ENCODE data around the gene TMED4.

TMED4 gene

GRCh38 chr7:44536090-44536489, 45.9 kb downstream of the TMED4 start:
- H3K36me3 ChIP-seq, result no peaks in the 10 kb centered on the region
- no peak overlapping the region for H3K27ac ChIP-seq
- H3K4me1 ChIP-seq, result peaks cover 0 to 3% (median 2%) of the 10 kb centered on the region in 10 experiments; a peak in 9 of 20 replicates
- no peaks in the 10 kb centered on the region for H3K27me3 ChIP-seq
- no peak overlapping the region for H3K4me2 ChIP-seq
- H3K9me3 ChIP-seq (replicated peaks in 1 of 11), result no peaks in the 10 kb centered on the region
- no peak overlapping the region for H3K9ac ChIP-seq
- H3K4me3 ChIP-seq, result no peak overlapping the region
- TF ChIP-seq Cebpa-rat (IDR thresholded peaks at IDR 0.05), result no peak
- no peaks in the 10 kb centered on the region for H4K20me1 ChIP-seq

GRCh38 chr7:44535348-44536064, 46.5 kb downstream of the TMED4 start:
- no peak overlapping the region for H3K4me2 ChIP-seq
- no peaks in the 10 kb centered on the region for H4K20me1 ChIP-seq
- H3K36me3 ChIP-seq, result no peaks in the 10 kb centered on the region
- no peak for TF ChIP-seq Cebpa-rat (IDR thresholded peaks at IDR 0.05)
- H3K4me1 ChIP-seq, result peaks cover 0 to 9% (median 8%) of the 10 kb centered on the region in 10 experiments; a peak in 11 of 20 replicates
- H3K4me3 ChIP-seq, result no peak overlapping the region
- H3K9ac ChIP-seq, result no peak overlapping the region
- no peaks in the 10 kb centered on the region for H3K27me3 ChIP-seq
- H3K9me3 ChIP-seq (replicated peaks in 1 of 11), result no peaks in the 10 kb centered on the region
- no peak overlapping the region for H3K27ac ChIP-seq

GRCh38 chr7:44534501-44534900, 47.5 kb downstream of the TMED4 start:
- H3K36me3 ChIP-seq, result no peaks in the 10 kb centered on the region
- H3K9me3 ChIP-seq (replicated peaks in 1 of 11), result no peaks in the 10 kb centered on the region
- H3K4me2 ChIP-seq, result no peak overlapping the region
- no peak overlapping the region for H3K9ac ChIP-seq
- H4K20me1 ChIP-seq, result no peaks in the 10 kb centered on the region
- no peaks in the 10 kb centered on the region for H3K27me3 ChIP-seq
- no peak for TF ChIP-seq Cebpa-rat (IDR thresholded peaks at IDR 0.05)
- H3K4me1 ChIP-seq, result peaks cover 0 to 10% (median 8%) of the 10 kb centered on the region in 10 experiments; a peak in 11 of 20 replicates
- no peak overlapping the region for H3K4me3 ChIP-seq
- H3K27ac ChIP-seq, result no peak overlapping the region

- no peak for TF ChIP-seq Cebpa-rat (IDR thresholded peaks at IDR 0.05)
- no peak overlapping the region for H3K4me2 ChIP-seq
These were observed 47.9 kb downstream of the TMED4 start for GRCh38 chr7:44534087-44534486.

GRCh38 chr7:44533301-44534055, 48.6 kb downstream of the TMED4 start:
- H3K4me1 ChIP-seq, result peaks cover 0 to 10% (median 8%) of the 10 kb centered on the region in 10 experiments; a peak in 11 of 20 replicates
- H3K4me2 ChIP-seq, result no peak overlapping the region
- H3K36me3 ChIP-seq, result no peaks in the 10 kb centered on the region
- H3K4me3 ChIP-seq, result no peak overlapping the region
- H3K9ac ChIP-seq, result no peak overlapping the region
- H3K27ac ChIP-seq, result no peak overlapping the region
- no peak for TF ChIP-seq Cebpa-rat (IDR thresholded peaks at IDR 0.05)
- H3K9me3 ChIP-seq (replicated peaks in 1 of 11), result peaks cover 0 to 5% (median 0%) of the 10 kb centered on the region in 11 experiments; a peak in 3 of 22 replicates
- no peaks in the 10 kb centered on the region for H3K27me3 ChIP-seq
- no peaks in the 10 kb centered on the region for H4K20me1 ChIP-seq

More at GRCh38 chr7:44534087-44534486, 47.9 kb downstream of the TMED4 start:
- no peak overlapping the region for H3K27ac ChIP-seq
- H3K9me3 ChIP-seq (replicated peaks in 1 of 11), result no peaks in the 10 kb centered on the region
- H3K4me1 ChIP-seq, result peaks cover 0 to 10% (median 8%) of the 10 kb centered on the region in 10 experiments; a peak in 11 of 20 replicates
- H3K36me3 ChIP-seq, result no peaks in the 10 kb centered on the region
- H3K27me3 ChIP-seq, result no peaks in the 10 kb centered on the region
- no peak overlapping the region for H3K4me3 ChIP-seq
- H4K20me1 ChIP-seq, result no peaks in the 10 kb centered on the region
- no peak overlapping the region for H3K9ac ChIP-seq

GRCh38 chr7:44531421-44532380, 50.3 kb downstream of the TMED4 start:
- Histone ChIP-seq H3K9me3 (replicated peaks in 1 of 11) (peaks cover 8 to 23% (median 15%) of the 10 kb centered on the region in 11 experiments), H3K4me3 (no peak overlapping the region), H3K4me1 (peaks cover 0 to 10% (median 8%) of the 10 kb centered on the region in 10 experiments; a peak in 11 of 20 replicates), H3K9ac (no peak overlapping the region), H3K4me2 (0 out of 22 replicates have a peak overlapping the region, but pooled peaks of 1 of the 11 experiments have one; percentile 10), H3K27ac (no peak overlapping the region), H4K20me1 (no peaks in the 10 kb centered on the region), H3K27me3 (no peaks in the 10 kb centered on the region), H3K36me3 (no peaks in the 10 kb centered on the region)
- no peak for TF ChIP-seq Cebpa-rat (IDR thresholded peaks at IDR 0.05)

GRCh38 chr7:44530990-44531389, 51.0 kb downstream of the TMED4 start:
- Histone ChIP-seq H4K20me1 (no peaks in the 10 kb centered on the region), H3K36me3 (no peaks in the 10 kb centered on the region), H3K4me2 (peak overlapping the region in 6 of 11 experiments; percentile 6 to 25 (median 16); a peak in 8 of 22 replicates), H3K4me3 (no peak overlapping the region), H3K9ac (no peak overlapping the region), H3K27me3 (no peaks in the 10 kb centered on the region), H3K4me1 (peaks cover 0 to 10% (median 8%) of the 10 kb centered on the region in 10 experiments; a peak in 11 of 20 replicates), H3K9me3 (replicated peaks in 1 of 11) (peaks cover 15 to 30% (median 23%) of the 10 kb centered on the region in 11 experiments), H3K27ac (no peak overlapping the region)
- no peak for TF ChIP-seq Cebpa-rat (IDR thresholded peaks at IDR 0.05)
